Measurements from ENCODE around the gene NEDD4L. TPM values are rescaled to one million over a fixed set of nuclear protein-coding genes. Genes with fewer than 3 reads are reported as not detected.

The NEDD4L gene
- total RNA-seq, 2 experiments from 2014 or later, result 3.4 to 4.3 TPM

DNA sequence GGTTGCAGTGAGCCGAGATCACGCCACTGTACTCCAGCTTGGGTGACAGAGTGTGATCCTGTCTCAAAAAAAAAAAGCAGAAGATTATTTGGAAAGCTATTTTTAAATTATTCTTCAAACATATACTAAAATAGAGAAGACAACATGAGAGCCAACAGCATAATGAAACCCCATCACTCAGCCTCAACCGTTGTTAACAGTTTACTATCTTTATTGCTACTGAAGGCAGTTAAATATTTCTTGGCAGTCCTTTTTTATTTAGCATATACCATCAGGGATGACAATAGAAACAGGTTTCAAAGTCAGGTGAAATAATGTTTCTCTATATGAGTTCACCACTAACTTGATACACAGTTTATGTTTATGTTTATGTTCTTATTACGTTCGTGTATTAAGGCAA, 157.2 kb downstream of the NEDD4L start:
- no peak for ATAC-seq
- CTCF ChIA-PET, result no interaction called here
- Mint-ChIP-seq H3K36me3 (ENCODE audit: low read depth) (no peaks in the 10 kb centered on the region), H3K27ac (no peak overlapping the region), H3K27me3 (ENCODE audit: low read depth) (peaks cover 6% of the 10 kb centered on the region), H3K4me1 (ENCODE audit: low read depth) (no peaks in the 10 kb centered on the region), H3K4me3 (no peak overlapping the region), H3K9me3 (ENCODE audit: insufficient read depth) (no peaks in the 10 kb centered on the region)
- DNase-seq, result no peak
- POLR2A ChIA-PET, result no interaction called here

DNA sequence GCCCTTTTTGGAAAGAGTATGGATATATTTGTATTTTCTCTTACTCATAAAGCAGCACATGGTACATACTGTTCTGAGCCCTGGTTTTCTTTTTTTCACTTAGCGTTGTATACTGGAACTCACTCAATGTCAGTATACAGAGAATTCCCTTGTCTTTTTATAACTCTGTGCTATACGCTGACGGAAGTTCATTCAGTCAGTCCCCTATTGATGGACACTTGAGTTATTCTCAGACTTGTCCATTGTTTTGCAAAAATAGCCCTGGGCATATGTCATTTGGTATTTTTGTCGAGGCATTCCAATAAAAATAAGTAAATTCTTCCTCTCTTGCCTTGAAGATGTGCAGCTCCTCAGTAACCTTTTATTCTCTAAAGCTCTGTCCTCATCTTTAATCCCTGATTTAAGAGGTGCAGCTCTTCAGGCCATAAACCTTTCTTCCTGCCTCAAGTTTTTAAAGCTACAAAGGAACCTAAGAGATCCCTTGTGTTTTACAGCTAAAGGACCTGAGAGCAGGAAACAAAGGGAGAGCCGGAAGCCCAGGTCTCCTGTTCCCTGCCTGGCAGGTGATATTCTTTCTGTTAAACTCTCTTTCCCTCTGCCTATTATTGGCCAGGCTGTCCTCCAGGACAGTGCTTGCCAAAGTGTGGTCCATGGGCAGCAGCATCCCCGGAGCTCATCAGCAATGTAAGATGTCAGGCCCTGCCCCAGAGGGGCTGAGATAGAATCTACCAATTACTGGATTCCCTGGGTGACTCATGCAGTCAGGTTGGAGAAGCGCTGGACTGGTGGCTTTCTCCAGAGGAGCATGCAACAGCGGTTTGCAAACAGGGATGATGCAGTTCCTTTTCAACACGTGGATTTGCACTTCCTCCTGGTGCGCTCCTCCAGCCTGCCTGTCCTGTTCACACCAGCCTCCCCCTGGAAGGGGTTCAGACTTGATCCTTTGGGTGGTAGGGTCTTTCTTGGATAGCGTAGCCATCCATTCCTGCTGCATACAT, 158.0 kb downstream of the NEDD4L start:
- Mint-ChIP-seq H3K36me3 (ENCODE audit: low read depth) (no peaks in the 10 kb centered on the region), H3K9me3 (ENCODE audit: insufficient read depth) (no peaks in the 10 kb centered on the region), H3K4me3 (no peak overlapping the region), H3K27me3 (ENCODE audit: low read depth) (peaks cover 4% of the 10 kb centered on the region), H3K4me1 (ENCODE audit: low read depth) (no peaks in the 10 kb centered on the region), H3K27ac (no peak overlapping the region)
- no peak for DNase-seq
- ChIA-PET CTCF (interaction anchor here (0.7 kb wide), 1 partner anchor 23 kb away, joined by 3 read pairs; no protein-coding TSS in a partner anchor), POLR2A (interaction anchor here (0.6 kb wide), 2 partner anchors 21 to 199 kb away, joined by 3 to 5 read pairs; no protein-coding TSS in a partner anchor)
- ATAC-seq, result no peak

DNA sequence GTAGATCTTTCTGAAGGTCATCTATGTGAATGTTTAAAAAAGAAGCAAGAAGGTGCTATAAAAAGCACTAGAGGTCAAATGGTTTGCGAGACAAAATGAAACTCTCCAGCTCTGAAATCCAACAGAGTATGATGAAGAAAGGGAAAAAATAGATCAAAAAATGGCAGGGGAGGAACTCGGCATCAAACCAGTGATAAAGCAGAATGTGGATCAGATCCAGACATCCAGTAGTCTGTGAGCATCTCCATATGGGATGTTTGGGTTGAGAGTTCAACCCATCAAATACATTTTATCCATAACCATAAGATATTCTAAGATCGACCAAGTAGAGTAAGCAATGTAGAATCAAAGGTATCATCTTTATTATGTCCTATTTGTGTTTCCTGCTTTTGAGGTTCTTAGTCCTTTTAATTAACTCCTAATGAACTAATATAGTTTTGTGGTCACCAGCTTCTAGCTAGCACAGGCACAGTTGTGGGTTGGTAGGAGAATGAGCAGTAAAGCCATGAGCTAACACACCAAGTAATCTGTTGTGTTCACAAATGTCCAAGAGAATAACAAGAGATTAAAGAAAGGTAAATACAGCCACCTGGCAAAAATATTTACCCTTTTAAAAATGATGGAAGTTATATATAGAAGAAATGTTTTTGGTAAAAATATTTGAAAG, 160.9 kb downstream of the NEDD4L start:
- no peak overlapping the region for H3K4me3 Mint-ChIP-seq
- POLR2A ChIA-PET, result no interaction called here
- peaks cover 4% of the 10 kb centered on the region for H3K27me3 Mint-ChIP-seq (ENCODE audit: low read depth)
- H3K27ac Mint-ChIP-seq, result no peak overlapping the region
- CTCF ChIA-PET, result interaction anchor here (1.2 kb wide), 1 partner anchor 24 kb away, joined by 3 read pairs; no protein-coding TSS in a partner anchor
- ATAC-seq (no peak), DNase-seq (no peak)
- H3K4me1 Mint-ChIP-seq (ENCODE audit: low read depth), result no peaks in the 10 kb centered on the region
- no peaks in the 10 kb centered on the region for H3K9me3 Mint-ChIP-seq (ENCODE audit: insufficient read depth)
- H3K36me3 Mint-ChIP-seq (ENCODE audit: low read depth), result no peaks in the 10 kb centered on the region

DNA sequence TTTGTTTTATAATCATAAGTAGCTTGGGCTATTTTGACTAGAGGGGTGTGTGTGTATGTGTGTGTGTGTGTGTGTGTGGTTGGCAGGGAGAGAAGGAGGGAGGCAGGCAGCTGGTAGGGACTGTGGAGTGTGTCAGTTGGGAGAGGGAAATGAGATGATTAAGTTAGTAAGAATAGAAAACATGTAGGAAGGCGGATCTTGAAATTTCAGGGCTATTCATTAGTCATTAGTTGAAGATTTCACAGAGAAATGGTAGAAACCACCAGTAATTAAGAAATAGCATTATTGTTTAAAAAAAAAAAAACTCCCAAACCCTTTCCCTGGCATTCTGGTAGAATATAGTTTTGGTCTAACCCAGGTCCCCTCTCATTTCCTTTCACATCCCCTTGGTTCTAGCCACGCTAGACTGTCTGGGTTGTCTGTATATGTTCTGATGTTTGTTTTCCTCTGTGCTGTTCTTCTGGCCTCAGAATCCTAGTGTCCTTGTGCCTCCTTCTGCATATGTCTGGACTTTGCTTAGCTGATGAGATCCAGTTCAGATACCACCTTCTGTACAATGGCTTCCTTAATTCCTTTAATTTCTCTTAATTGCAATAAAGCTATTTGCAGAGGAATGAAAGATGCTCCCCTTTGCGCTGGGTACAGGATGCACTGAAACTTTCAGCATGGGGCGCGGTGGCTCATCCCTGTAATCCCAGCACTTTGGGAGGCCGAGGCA, 161.6 kb downstream of the NEDD4L start:
- ATAC-seq (no peak), DNase-seq (no peak)
- CTCF ChIA-PET, result no interaction called here
- Mint-ChIP-seq H3K9me3 (ENCODE audit: insufficient read depth) (no peaks in the 10 kb centered on the region), H3K4me3 (no peak overlapping the region), H3K4me1 (ENCODE audit: low read depth) (no peaks in the 10 kb centered on the region), H3K27ac (no peak overlapping the region), H3K36me3 (ENCODE audit: low read depth) (no peaks in the 10 kb centered on the region), H3K27me3 (ENCODE audit: low read depth) (peaks cover 4% of the 10 kb centered on the region)
- POLR2A ChIA-PET, result interaction anchor here (0.6 kb wide), 1 partner anchor 247 kb away, joined by 4 read pairs; no protein-coding TSS in a partner anchor

DNA sequence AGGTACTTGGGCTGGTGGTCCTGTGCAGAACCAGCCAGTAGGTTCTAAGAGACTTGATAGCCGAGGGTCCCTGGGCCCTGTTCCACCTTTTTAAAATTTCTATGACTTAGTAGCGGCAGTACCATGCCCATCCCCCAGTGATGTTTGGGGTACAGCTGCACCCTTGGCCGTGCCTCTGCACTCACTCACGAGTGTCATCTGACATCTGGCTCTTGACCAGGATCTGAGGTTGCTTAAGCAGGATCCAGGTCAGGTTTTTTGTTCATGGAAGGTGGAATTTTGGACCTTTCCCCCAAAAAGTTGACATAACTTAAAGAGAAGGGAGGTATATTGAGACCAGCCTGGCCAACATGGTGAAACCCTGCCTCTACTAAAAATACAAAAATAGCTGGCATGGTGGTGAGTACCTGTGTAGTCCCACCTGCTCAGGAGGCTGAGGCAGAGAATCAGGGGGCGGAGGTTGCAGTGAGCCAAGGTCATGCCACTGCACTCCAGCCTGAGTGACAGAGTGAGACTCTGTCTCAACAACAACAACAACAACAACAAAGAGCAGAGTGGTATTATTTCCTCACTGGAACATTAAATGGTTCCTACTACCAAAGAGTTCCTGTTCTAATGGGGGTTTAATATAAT, 163.6 kb downstream of the NEDD4L start:
- H3K9me3 Mint-ChIP-seq (ENCODE audit: insufficient read depth), result no peaks in the 10 kb centered on the region
- no peak for ATAC-seq

DNA sequence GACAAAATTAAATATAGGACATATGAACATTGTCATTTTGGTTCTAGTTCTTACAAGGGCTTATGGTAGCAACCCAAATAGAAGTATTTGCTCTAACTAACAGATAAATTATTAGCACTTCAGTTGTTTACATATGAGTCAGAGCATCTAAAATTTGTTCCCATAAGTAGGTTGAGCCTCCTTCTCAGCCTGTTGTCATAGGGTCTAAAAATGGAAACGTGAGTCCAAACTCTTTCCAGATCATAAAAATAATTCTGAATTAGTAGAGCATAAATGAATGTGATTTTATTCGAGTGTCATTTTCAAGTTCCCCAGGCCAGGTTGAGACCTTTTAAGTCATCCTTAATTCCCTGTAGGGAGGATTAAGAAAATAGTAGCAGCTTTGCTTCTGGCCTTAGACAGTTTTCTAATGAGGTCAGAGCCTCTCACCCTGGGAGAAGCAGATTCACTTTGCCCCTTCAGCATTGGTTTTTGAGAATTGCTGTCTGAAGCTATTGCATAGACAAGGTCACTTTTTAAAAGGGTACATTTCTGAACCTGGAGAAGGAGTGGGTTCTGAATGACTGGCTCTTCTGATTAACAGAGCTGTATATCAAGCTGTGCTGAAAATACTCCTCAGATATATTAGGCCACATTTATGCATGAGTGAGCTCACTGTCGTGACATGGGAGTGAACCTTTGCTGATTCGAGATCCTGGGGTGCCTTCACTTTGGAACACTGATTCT, 164.3 kb downstream of the NEDD4L start:
- H3K4me3 Mint-ChIP-seq, result no peak overlapping the region
- no peaks in the 10 kb centered on the region for H3K36me3 Mint-ChIP-seq (ENCODE audit: low read depth)
- peaks cover 3% of the 10 kb centered on the region for H3K4me1 Mint-ChIP-seq (ENCODE audit: low read depth)
- no peak overlapping the region for H3K27ac Mint-ChIP-seq
- POLR2A ChIA-PET, result no interaction called here
- H3K9me3 Mint-ChIP-seq (ENCODE audit: insufficient read depth), result no peaks in the 10 kb centered on the region
- peaks cover 8% of the 10 kb centered on the region for H3K27me3 Mint-ChIP-seq (ENCODE audit: low read depth)
- ATAC-seq (no peak), DNase-seq (no peak)
- CTCF ChIA-PET, result no interaction called here

More for the DNA sequence above, 163.6 kb downstream of the NEDD4L start:
- no peaks in the 10 kb centered on the region for H3K36me3 Mint-ChIP-seq (ENCODE audit: low read depth)
- H3K4me3 Mint-ChIP-seq, result no peak overlapping the region
- POLR2A ChIA-PET, result no interaction called here
- H3K27me3 Mint-ChIP-seq (ENCODE audit: low read depth), result peaks cover 8% of the 10 kb centered on the region
- H3K4me1 Mint-ChIP-seq (ENCODE audit: low read depth), result no peaks in the 10 kb centered on the region
- no peak for DNase-seq
- CTCF ChIA-PET, result no interaction called here
- no peak overlapping the region for H3K27ac Mint-ChIP-seq

DNA sequence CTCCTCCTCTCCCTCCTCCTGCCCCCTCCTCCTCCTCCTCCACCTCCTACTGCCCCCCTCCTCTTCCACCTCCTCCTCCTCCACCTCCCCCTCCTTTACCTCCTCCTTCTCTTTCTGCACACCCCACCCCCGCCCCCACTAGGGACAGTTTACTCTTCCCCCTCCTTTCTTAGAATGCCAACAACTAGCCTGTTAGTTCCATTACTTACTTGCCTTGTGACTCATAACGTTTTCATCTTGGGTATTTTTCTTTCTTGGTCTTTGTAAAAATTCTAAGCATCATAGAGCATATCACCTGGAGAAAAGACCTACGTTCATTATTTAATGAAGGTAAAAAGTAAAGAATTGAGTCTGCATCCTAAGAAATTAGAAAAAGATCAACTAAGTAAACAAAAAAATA, 165.3 kb downstream of the NEDD4L start:
- POLR2A ChIA-PET, result no interaction called here
- H3K4me3 Mint-ChIP-seq, result no peak overlapping the region
- no peak for ATAC-seq

DNA sequence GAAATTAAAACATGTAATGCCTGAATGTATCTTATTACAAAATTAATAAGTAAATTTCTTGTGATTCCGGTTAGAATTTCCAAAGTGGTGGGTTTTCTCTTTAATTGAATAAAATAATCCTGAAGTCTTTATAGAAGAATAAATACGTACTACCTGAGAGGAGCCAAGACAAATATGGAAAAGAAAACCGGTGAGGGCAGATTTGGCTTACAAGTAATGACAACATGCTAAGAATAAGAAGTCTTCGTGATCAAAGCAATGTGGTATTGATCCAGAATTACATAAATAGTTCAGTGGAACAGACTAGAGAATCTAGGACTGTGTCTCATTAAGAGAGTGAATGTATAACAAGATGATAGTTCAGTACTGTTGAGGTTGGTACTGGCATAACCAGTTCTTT, 167.5 kb downstream of the NEDD4L start:
- ChIA-PET POLR2A (no interaction called here), CTCF (no interaction called here)
- H3K27ac Mint-ChIP-seq, result no peak overlapping the region
- no peak for DNase-seq
- H3K4me3 Mint-ChIP-seq, result no peak overlapping the region
- H3K27me3 Mint-ChIP-seq (ENCODE audit: low read depth), result peaks cover 12% of the 10 kb centered on the region
- ATAC-seq, result no peak
- peaks cover 13% of the 10 kb centered on the region for H3K4me1 Mint-ChIP-seq (ENCODE audit: low read depth)
- H3K36me3 Mint-ChIP-seq (ENCODE audit: low read depth), result no peaks in the 10 kb centered on the region
- no peaks in the 10 kb centered on the region for H3K9me3 Mint-ChIP-seq (ENCODE audit: insufficient read depth)

More for the DNA sequence above, 165.3 kb downstream of the NEDD4L start:
- H3K27me3 Mint-ChIP-seq (ENCODE audit: low read depth), result peaks cover 9% of the 10 kb centered on the region
- peaks cover 12% of the 10 kb centered on the region for H3K4me1 Mint-ChIP-seq (ENCODE audit: low read depth)
- H3K36me3 Mint-ChIP-seq (ENCODE audit: low read depth), result no peaks in the 10 kb centered on the region
- CTCF ChIA-PET, result no interaction called here
- no peak overlapping the region for H3K27ac Mint-ChIP-seq
- H3K9me3 Mint-ChIP-seq (ENCODE audit: insufficient read depth), result no peaks in the 10 kb centered on the region
- DNase-seq, result no peak

DNA sequence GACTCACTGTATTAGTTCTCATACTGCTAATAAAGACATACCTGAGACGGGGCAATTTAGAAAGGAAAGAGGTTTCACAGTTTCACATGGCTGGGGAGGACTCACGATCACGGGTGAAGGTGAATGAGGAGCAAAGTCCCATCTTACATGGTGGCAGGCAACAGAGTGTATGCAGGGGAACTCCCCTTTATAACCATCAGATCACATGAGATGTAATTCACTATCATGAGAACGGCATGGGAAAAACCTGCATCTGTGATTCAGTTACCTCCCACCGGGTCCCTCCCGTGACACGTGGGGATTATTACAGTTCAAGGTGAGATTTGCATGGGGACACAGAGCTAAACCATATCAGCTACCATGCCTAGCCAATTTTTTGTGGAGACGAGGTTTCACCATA, 168.2 kb downstream of the NEDD4L start:
- POLR2A ChIA-PET, result no interaction called here
- H3K4me3 Mint-ChIP-seq, result no peak overlapping the region
- no peaks in the 10 kb centered on the region for H3K9me3 Mint-ChIP-seq (ENCODE audit: insufficient read depth)
- no peak overlapping the region for H3K27ac Mint-ChIP-seq
- H3K36me3 Mint-ChIP-seq (ENCODE audit: low read depth), result no peaks in the 10 kb centered on the region
- no peak for DNase-seq
- peaks cover 13% of the 10 kb centered on the region for H3K4me1 Mint-ChIP-seq (ENCODE audit: low read depth)
- CTCF ChIA-PET, result no interaction called here
- H3K27me3 Mint-ChIP-seq (ENCODE audit: low read depth), result peaks cover 16% of the 10 kb centered on the region
- ATAC-seq, result no peak

DNA sequence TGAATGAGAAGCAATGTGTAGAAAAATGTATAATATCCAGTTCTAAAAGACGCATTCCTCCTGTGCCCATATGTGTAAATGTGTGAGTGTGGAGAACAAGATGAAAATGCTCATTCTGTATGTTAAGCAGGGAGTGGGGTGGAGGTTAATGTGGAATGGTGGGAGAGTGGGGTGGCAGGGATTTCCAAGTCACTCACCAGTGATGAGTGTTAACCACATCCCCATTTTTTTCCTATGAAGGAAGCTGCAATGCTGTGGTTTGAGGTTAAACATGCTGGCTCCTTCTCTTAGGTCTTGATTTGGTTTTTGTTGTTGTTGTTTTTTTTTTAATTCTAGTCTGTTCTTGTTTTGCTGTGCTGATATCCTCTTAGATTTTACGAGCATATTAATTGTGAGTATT, 169.4 kb downstream of the NEDD4L start:
- no peak overlapping the region for H3K27ac Mint-ChIP-seq
- ATAC-seq (no peak), DNase-seq (no peak)
- no peaks in the 10 kb centered on the region for H3K36me3 Mint-ChIP-seq (ENCODE audit: low read depth)
- H3K9me3 Mint-ChIP-seq (ENCODE audit: insufficient read depth), result no peaks in the 10 kb centered on the region
- H3K4me3 Mint-ChIP-seq, result no peak overlapping the region
- CTCF ChIA-PET, result no interaction called here
- peaks cover 16% of the 10 kb centered on the region for H3K27me3 Mint-ChIP-seq (ENCODE audit: low read depth)
- POLR2A ChIA-PET, result no interaction called here
- H3K4me1 Mint-ChIP-seq (ENCODE audit: low read depth), result peaks cover 13% of the 10 kb centered on the region

DNA sequence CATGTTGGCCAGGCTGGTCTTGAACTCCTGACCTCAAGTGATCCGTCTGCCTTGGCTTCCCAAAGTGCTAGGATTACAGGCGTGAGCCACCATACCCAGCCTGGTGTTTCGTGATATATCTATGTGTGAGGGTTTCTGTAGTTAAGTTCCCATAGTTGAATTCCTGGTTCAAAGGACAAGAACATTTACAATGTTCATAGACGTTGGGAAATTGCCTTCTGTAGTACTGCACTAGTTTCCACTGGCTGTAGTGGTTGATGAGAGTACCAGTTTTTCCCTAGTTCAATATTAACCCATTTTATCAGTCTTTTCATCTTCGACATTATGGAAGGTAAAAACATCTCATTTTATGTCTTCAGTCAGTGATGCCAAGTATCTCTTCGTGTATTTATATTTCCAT, 171.0 kb downstream of the NEDD4L start:
- H3K9me3 Mint-ChIP-seq (ENCODE audit: insufficient read depth), result no peaks in the 10 kb centered on the region
- POLR2A ChIA-PET, result no interaction called here
- peaks cover 13% of the 10 kb centered on the region for H3K4me1 Mint-ChIP-seq (ENCODE audit: low read depth)
- ATAC-seq (no peak), DNase-seq (no peak)
- CTCF ChIA-PET, result no interaction called here
- H3K36me3 Mint-ChIP-seq (ENCODE audit: low read depth), result no peaks in the 10 kb centered on the region
- H3K4me3 Mint-ChIP-seq, result no peak overlapping the region
- H3K27ac Mint-ChIP-seq, result no peak overlapping the region
- H3K27me3 Mint-ChIP-seq (ENCODE audit: low read depth), result peaks cover 18% of the 10 kb centered on the region
